ENCODE measurements around the gene HLA-G. TPM values are rescaled to one million over a fixed set of nuclear protein-coding genes. Genes with fewer than 3 reads are reported as not detected.

Gene HLA-G
- total and polyA plus RNA-seq, 2 donors (not counting 3 experiments of a cell fraction or from before 2014, with no cell fraction given): 0.24 TPM; not detected in 1

GRCh38 chr6:29818892-29819291 lies 8.7 kb upstream of the HLA-G start:
- intact Hi-C loops (cut with micrococcal nuclease) (no loop called here), dilution Hi-C loops (cut with MboI; ENCODE audit: extremely low pct_ligation_motif_present, low sequenced_read_pairs) (no loop called here)
- Histone ChIP-seq H3K27me3 (ENCODE audit: control insufficient read depth in 2 of 2, insufficient read depth in 2 of 2, low read length in 2 of 2) (peaks cover 5 to 16% of the 10 kb centered on the region in 2 experiments), H2AFZ (ENCODE audit: low read depth, low read length) (no peak overlapping the region), H4K20me1 (replicated peaks; ENCODE audit: control insufficient read depth, extremely low read depth, insufficient read depth, low read length) (no peaks in the 10 kb centered on the region), H3K4me1 (ENCODE audit: control insufficient read depth, extremely low read depth, insufficient read depth, low read length) (no peaks in the 10 kb centered on the region), H3K9me3 (replicated peaks; ENCODE audit: control insufficient read depth, insufficient read depth, low read length) (no peaks in the 10 kb centered on the region), H3K9ac (replicated peaks; ENCODE audit: extremely low read depth, insufficient read depth, low read length) (no peak overlapping the region), H3K9me1 (replicated peaks; ENCODE audit: control insufficient read depth, extremely low read depth, insufficient read depth, low read length) (no peaks in the 10 kb centered on the region), H3K27ac (ENCODE audit: insufficient read depth, low read depth, low read length) (no peak overlapping the region), H3K4me2 (ENCODE audit: insufficient read depth, low read length) (no peak overlapping the region), H3K4me3 (replicated peaks in 1 of 3; ENCODE audit: insufficient read depth in 1 of 3, low read depth in 1 of 3, low read length in 3 of 3) (no peak overlapping the region), H3K79me2 (ENCODE audit: control insufficient read depth, insufficient read depth, low read length) (no peaks in the 10 kb centered on the region), H3K36me3 (ENCODE audit: control insufficient read depth in 2 of 2, extremely low read depth in 1 of 2, insufficient read depth in 2 of 2, low read length in 2 of 2) (no peaks in the 10 kb centered on the region)
- DNase-seq (ENCODE audit: low read depth, low spot score): no peak
- no peak for FAIRE-seq
- BruUV-seq (replicated peaks): no TSS peak
- CTCF ChIA-PET: no interaction called here
- POLR2A ChIA-PET: no interaction called here
- TF ChIP-seq FOS (IDR thresholded peaks at IDR 0.05; ENCODE audit: borderline replicate concordance, insufficient read depth, low read length) (no peak), MYC (IDR thresholded peaks at IDR 0.05; ENCODE audit: low read depth, low read length) (no peak), POLR2A (IDR thresholded peaks at IDR 0.05; ENCODE audit: low read depth, low read length) (no peak), MAX (IDR thresholded peaks at IDR 0.05; ENCODE audit: insufficient read depth, insufficient read length) (no peak), GATA2 (IDR thresholded peaks at IDR 0.05; ENCODE audit: insufficient read depth, insufficient read length, low read depth, low read length) (no peak), JUN (IDR thresholded peaks at IDR 0.05; ENCODE audit: borderline replicate concordance, insufficient read depth, insufficient read length, low read depth) (no peak)

GRCh38 chr6:29824144-29824543 lies 3.5 kb upstream of the HLA-G start:
- Histone ChIP-seq H3K27ac (ENCODE audit: insufficient read depth, low read depth, low read length) (no peak overlapping the region), H3K4me1 (ENCODE audit: control insufficient read depth, extremely low read depth, insufficient read depth, low read length) (no peaks in the 10 kb centered on the region), H3K4me3 (replicated peaks in 1 of 3; ENCODE audit: insufficient read depth in 1 of 3, low read depth in 1 of 3, low read length in 3 of 3) (no peak overlapping the region), H3K36me3 (ENCODE audit: control insufficient read depth in 2 of 2, extremely low read depth in 1 of 2, insufficient read depth in 2 of 2, low read length in 2 of 2) (no peaks in the 10 kb centered on the region), H3K9ac (replicated peaks; ENCODE audit: extremely low read depth, insufficient read depth, low read length) (no peak overlapping the region), H3K9me3 (replicated peaks; ENCODE audit: control insufficient read depth, insufficient read depth, low read length) (no peaks in the 10 kb centered on the region), H3K79me2 (ENCODE audit: control insufficient read depth, insufficient read depth, low read length) (no peaks in the 10 kb centered on the region), H4K20me1 (replicated peaks; ENCODE audit: control insufficient read depth, extremely low read depth, insufficient read depth, low read length) (no peaks in the 10 kb centered on the region), H2AFZ (ENCODE audit: low read depth, low read length) (no peak overlapping the region), H3K9me1 (replicated peaks; ENCODE audit: control insufficient read depth, extremely low read depth, insufficient read depth, low read length) (no peaks in the 10 kb centered on the region), H3K27me3 (ENCODE audit: control insufficient read depth in 2 of 2, insufficient read depth in 2 of 2, low read length in 2 of 2) (peaks cover 18 to 42% of the 10 kb centered on the region in 2 experiments), H3K4me2 (ENCODE audit: insufficient read depth, low read length) (no peak overlapping the region)
- BruUV-seq (replicated peaks): no TSS peak
- intact Hi-C loops (cut with micrococcal nuclease) (no loop called here), dilution Hi-C loops (cut with MboI; ENCODE audit: extremely low pct_ligation_motif_present, low sequenced_read_pairs) (no loop called here)
- TF ChIP-seq POLR2AphosphoS5 (IDR thresholded peaks at IDR 0.05; ENCODE audit: insufficient read depth, low read depth, low read length) (no peak), EZH2 (IDR thresholded peaks at IDR 0.05; ENCODE audit: borderline replicate concordance, low read depth, low read length, severe bottlenecking) (no peak), MYC (IDR thresholded peaks at IDR 0.05; ENCODE audit: low read depth, low read length) (no peak), GATA2 (IDR thresholded peaks at IDR 0.05; ENCODE audit: insufficient read depth, insufficient read length, low read depth, low read length) (no peak), POLR2A (IDR thresholded peaks at IDR 0.05; ENCODE audit: low read depth, low read length) (no peak), FOS (IDR thresholded peaks at IDR 0.05; ENCODE audit: borderline replicate concordance, insufficient read depth, low read length) (no peak), JUN (IDR thresholded peaks at IDR 0.05; ENCODE audit: borderline replicate concordance, insufficient read depth, insufficient read length, low read depth) (no peak), MAX (IDR thresholded peaks at IDR 0.05; ENCODE audit: insufficient read depth, insufficient read length) (no peak), CTCF (IDR thresholded peaks at IDR 0.05; ENCODE audit: extremely low read depth in 1 of 2, insufficient read depth in 1 of 2, low read depth in 1 of 2, low read length in 2 of 2) (no peak)
- no peak for DNase-seq (ENCODE audit: low read depth, low spot score)
- ChIA-PET CTCF (interaction anchor here (1.2 to 1.8 kb wide), 3 partner anchors 10 to 128 kb away, joined by 3 to 6 read pairs (median 4); no protein-coding TSS in a partner anchor), POLR2A (no interaction called here)
- FAIRE-seq: no peak

Data from endothelial cell of umbilical vein (primary cell).